ENCODE data around the gene CCDC127. TPM values are rescaled to one million over a fixed set of nuclear protein-coding genes. Genes with fewer than 3 reads are reported as not detected.

CCDC127 gene
- total and polyA plus RNA-seq, 2 donors (not counting 1 experiment from before 2014, with no cell fraction given): 1.4 to 8.7 TPM

DNA sequence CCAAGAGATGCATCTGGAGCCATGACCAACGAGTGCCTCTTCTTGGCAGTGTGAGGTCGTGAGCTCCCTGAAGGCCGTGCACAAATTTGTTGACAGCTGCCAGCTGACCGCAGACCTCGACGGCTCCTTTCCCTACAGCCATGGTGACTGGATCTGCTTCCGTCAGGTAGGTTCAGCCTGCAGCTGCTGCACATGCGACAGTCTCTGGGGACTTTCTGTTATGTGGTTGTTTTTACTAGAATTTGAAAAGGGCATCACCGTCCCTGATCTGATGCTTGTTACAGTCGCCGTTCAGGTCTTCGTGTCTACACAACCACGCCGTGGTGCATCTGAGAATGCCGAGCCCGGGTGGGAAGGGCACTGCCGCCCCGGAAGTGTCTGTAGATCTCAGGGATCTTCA lies 63.1 kb downstream of the CCDC127 start:
- Histone ChIP-seq H3K27ac (ENCODE audit: low read length in 2 of 2) (no peak overlapping the region), H3K4me2 (replicated peaks; ENCODE audit: low read depth, low read length, poor library complexity, severe bottlenecking) (no peak overlapping the region), H3K9ac (ENCODE audit: low read length) (no peak overlapping the region), H2AFZ (ENCODE audit: insufficient read depth, low read depth, low read length, poor library complexity, severe bottlenecking) (no peak overlapping the region), H3K79me2 (ENCODE audit: control insufficient read depth, insufficient read depth, low read length) (no peaks in the 10 kb centered on the region), H3K4me1 (ENCODE audit: control insufficient read depth in 2 of 2, insufficient read depth in 2 of 2, low read length in 2 of 2) (no peaks in the 10 kb centered on the region), H3K36me3 (replicated peaks in 1 of 2; ENCODE audit: control extremely low read depth in 1 of 2, control insufficient read depth in 1 of 2, extremely low read depth in 1 of 2, insufficient read depth in 2 of 2, low read length in 1 of 2) (no peaks in the 10 kb centered on the region), H3K27me3 (replicated peaks in 1 of 4; ENCODE audit: control extremely low read depth in 1 of 4, control insufficient read depth in 3 of 4, insufficient read depth in 4 of 4, low read length in 3 of 4) (no peaks in the 10 kb centered on the region), H3K9me3 (ENCODE audit: control extremely low read depth in 1 of 3, control insufficient read depth in 2 of 3, insufficient read depth in 1 of 3, low read length in 2 of 3) (no peaks in the 10 kb centered on the region), H3K4me3 (ENCODE audit: control extremely low read depth in 1 of 5, extremely low read depth in 1 of 5, insufficient read depth in 1 of 5, low read depth in 2 of 5, low read length in 4 of 5) (no peak overlapping the region), H4K20me1 (ENCODE audit: control insufficient read depth, insufficient read depth, low read length, poor library complexity, severe bottlenecking) (no peaks in the 10 kb centered on the region)
- ATAC-seq (ENCODE audit: low read depth) (no peak), DNase-seq (no peak)
- TF ChIP-seq, protein P1, sequence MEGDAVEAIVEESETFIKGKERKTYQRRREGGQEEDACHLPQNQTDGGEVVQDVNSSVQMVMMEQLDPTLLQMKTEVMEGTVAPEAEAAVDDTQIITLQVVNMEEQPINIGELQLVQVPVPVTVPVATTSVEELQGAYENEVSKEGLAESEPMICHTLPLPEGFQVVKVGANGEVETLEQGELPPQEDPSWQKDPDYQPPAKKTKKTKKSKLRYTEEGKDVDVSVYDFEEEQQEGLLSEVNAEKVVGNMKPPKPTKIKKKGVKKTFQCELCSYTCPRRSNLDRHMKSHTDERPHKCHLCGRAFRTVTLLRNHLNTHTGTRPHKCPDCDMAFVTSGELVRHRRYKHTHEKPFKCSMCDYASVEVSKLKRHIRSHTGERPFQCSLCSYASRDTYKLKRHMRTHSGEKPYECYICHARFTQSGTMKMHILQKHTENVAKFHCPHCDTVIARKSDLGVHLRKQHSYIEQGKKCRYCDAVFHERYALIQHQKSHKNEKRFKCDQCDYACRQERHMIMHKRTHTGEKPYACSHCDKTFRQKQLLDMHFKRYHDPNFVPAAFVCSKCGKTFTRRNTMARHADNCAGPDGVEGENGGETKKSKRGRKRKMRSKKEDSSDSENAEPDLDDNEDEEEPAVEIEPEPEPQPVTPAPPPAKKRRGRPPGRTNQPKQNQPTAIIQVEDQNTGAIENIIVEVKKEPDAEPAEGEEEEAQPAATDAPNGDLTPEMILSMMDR (IDR thresholded peaks at IDR 0.05): no peak
- no peak for TF ChIP-seq EZH2 (IDR thresholded peaks at IDR 0.05; ENCODE audit: borderline replicate concordance, insufficient read depth, low read depth, low read length, poor library complexity, severe bottlenecking)
- CTCF ChIA-PET: no interaction called here
- no peak overlapping the region for H3K4me3 Mint-ChIP-seq
- H3K27ac Mint-ChIP-seq: no peak overlapping the region
- POLR2A ChIA-PET: no interaction called here
- intact Hi-C loops (cut with micrococcal nuclease): no loop called here
- H3K27me3 Mint-ChIP-seq: peaks cover 7% of the 10 kb centered on the region
- 91% methylated on average over 18 of the region's 18 CpGs for WGBS (ENCODE audit: insufficient coverage)
- no peaks in the 10 kb centered on the region for H3K9me3 Mint-ChIP-seq (ENCODE audit: insufficient read depth)
- no peaks in the 10 kb centered on the region for H3K4me1 Mint-ChIP-seq

DNA sequence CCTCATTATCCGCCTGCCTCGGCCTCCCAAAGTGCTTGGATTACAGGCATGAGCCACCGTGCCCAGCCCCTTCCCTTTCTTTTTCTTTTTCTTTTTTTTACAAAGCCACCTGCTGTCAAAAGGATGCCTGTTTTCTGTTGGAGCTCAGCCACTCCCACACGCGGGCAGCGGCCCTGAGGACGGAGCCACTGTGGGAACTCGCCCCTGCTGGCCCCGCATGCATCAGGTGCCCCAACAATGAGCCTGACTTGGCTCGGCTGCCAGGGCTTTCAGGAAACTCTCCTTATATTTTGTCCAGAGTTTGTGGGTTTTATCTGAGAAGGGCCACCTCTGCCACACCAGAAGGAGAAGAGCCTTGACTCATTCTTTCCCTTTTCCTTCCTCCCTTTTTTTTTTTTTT lies 63.7 kb downstream of the CCDC127 start:
- Histone ChIP-seq H3K4me3 (ENCODE audit: control extremely low read depth in 1 of 5, extremely low read depth in 1 of 5, insufficient read depth in 1 of 5, low read depth in 2 of 5, low read length in 4 of 5) (no peak overlapping the region), H4K20me1 (ENCODE audit: control insufficient read depth, insufficient read depth, low read length, poor library complexity, severe bottlenecking) (no peaks in the 10 kb centered on the region), H3K27ac (ENCODE audit: low read length in 2 of 2) (no peak overlapping the region), H3K9ac (ENCODE audit: low read length) (no peak overlapping the region), H3K9me3 (ENCODE audit: control extremely low read depth in 1 of 3, control insufficient read depth in 2 of 3, insufficient read depth in 1 of 3, low read length in 2 of 3) (peaks cover 0 to 2% (median 0%) of the 10 kb centered on the region in 3 donors), H3K4me1 (ENCODE audit: control insufficient read depth in 2 of 2, insufficient read depth in 2 of 2, low read length in 2 of 2) (no peaks in the 10 kb centered on the region), H3K79me2 (ENCODE audit: control insufficient read depth, insufficient read depth, low read length) (no peaks in the 10 kb centered on the region), H3K36me3 (replicated peaks in 1 of 2; ENCODE audit: control extremely low read depth in 1 of 2, control insufficient read depth in 1 of 2, extremely low read depth in 1 of 2, insufficient read depth in 2 of 2, low read length in 1 of 2) (no peaks in the 10 kb centered on the region), H2AFZ (ENCODE audit: insufficient read depth, low read depth, low read length, poor library complexity, severe bottlenecking) (no peak overlapping the region), H3K4me2 (replicated peaks; ENCODE audit: low read depth, low read length, poor library complexity, severe bottlenecking) (no peak overlapping the region), H3K27me3 (replicated peaks in 1 of 4; ENCODE audit: control extremely low read depth in 1 of 4, control insufficient read depth in 3 of 4, insufficient read depth in 4 of 4, low read length in 3 of 4) (no peaks in the 10 kb centered on the region)
- ATAC-seq (ENCODE audit: low read depth) (no peak), DNase-seq (no peak)
- intact Hi-C loops (cut with micrococcal nuclease): no loop called here
- ChIA-PET CTCF (no interaction called here), POLR2A (no interaction called here)
- Mint-ChIP-seq H3K4me1 (no peaks in the 10 kb centered on the region), H3K27ac (no peak overlapping the region), H3K27me3 (peaks cover 3% of the 10 kb centered on the region), H3K9me3 (ENCODE audit: insufficient read depth) (peaks cover 2% of the 10 kb centered on the region), H3K4me3 (no peak overlapping the region)
- WGBS (ENCODE audit: insufficient coverage): 91% methylated on average over 10 of the region's 10 CpGs
- TF ChIP-seq EZH2 (IDR thresholded peaks at IDR 0.05; ENCODE audit: borderline replicate concordance, insufficient read depth, low read depth, low read length, poor library complexity, severe bottlenecking): no peak
- TF ChIP-seq, protein P1 (IDR thresholded peaks at IDR 0.05): no peak
